Testis (tissue), 2 donors: ENCODE measurements around the gene FCGR1A.
"Not testable (repeated sequence)": the region's sequence is repeated elsewhere in the genome, so short reads cannot be mapped to it uniquely, and the experiment has no call there.

Experiments used
- POLR2A ChIP-seq: fragments of 450-650 bp; IDR thresholded peaks from one replicate; pipeline ENCODE4 v1.6.1; 2017; ENCODE audit warnings: antibody characterized with exemption, mild to moderate bottlenecking, moderate library complexity
- TF ChIP-seq, protein P1 (sequence below), 3 experiments: fragments of 450-650 bp in 2 of 3; fragments of 200-600 bp in 1 of 3; sonication (generic) in 1 of 3; IDR thresholded peaks; one replicate each; pipeline ENCODE4 v1.5.1; 2016 to 2019; ENCODE audit warnings: antibody characterized with exemption in 3 of 3, mild to moderate bottlenecking in 2 of 3, moderate library complexity in 1 of 3

DNA sequence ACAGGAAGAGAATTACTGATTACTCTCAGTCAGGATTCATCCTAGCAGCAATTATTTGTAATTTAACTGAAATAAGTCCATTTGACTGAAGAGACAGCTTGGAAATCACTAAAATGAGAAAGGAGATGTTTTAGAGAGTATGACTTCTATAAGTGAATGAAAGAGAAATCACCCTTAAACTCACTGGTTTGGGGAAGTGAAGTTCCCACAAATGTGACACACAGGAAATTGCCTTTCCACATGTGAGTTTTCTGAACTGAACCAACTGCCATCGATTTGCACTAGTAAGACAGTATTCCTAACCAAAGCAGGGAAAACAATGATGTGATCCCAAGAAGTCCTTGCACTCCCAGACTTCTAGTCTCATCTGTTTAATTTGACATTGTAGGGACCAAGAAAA, 13.3 kb upstream of the FCGR1A start:
- TF ChIP-seq, protein P1, sequence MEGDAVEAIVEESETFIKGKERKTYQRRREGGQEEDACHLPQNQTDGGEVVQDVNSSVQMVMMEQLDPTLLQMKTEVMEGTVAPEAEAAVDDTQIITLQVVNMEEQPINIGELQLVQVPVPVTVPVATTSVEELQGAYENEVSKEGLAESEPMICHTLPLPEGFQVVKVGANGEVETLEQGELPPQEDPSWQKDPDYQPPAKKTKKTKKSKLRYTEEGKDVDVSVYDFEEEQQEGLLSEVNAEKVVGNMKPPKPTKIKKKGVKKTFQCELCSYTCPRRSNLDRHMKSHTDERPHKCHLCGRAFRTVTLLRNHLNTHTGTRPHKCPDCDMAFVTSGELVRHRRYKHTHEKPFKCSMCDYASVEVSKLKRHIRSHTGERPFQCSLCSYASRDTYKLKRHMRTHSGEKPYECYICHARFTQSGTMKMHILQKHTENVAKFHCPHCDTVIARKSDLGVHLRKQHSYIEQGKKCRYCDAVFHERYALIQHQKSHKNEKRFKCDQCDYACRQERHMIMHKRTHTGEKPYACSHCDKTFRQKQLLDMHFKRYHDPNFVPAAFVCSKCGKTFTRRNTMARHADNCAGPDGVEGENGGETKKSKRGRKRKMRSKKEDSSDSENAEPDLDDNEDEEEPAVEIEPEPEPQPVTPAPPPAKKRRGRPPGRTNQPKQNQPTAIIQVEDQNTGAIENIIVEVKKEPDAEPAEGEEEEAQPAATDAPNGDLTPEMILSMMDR (IDR thresholded peaks at IDR 0.05) = not testable (repeated sequence)
- TF ChIP-seq POLR2A = not testable (repeated sequence)
